Stimulated activated CD8-positive, alpha-beta memory T cell treated with anti-CD3 and anti-CD28 coated beads, Interleukin-4, amount 100 ng/mL, for 24 hours (primary cell): ENCODE data around the gene DDX20.

Experiments used
- DNase-seq: peaks from one replicate; pipeline ENCODE4 v3.0.0-alpha.2; 2020; ENCODE audit warnings: low read depth

Gene DDX20

DNA sequence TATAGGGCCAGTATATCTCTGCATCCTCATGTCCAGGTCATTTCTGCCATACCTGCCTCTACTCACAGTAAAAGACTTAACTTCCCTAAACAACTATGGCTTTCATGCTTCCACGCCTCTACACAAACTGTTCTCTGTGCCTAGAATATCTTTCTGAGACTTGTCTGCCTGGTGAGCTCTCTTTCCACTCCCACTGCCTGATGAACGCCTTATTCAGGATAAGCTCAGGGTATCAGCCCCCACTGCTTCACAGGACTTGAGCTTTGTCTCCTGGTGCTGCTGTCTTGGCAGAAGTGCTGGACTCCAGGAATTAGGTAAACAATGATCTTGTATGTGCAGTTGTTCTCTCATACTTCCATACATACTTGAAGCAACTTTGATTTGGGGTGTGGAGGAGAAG, 4.8 kb upstream of the DDX20 start:
- DNase-seq = no peak

DNA sequence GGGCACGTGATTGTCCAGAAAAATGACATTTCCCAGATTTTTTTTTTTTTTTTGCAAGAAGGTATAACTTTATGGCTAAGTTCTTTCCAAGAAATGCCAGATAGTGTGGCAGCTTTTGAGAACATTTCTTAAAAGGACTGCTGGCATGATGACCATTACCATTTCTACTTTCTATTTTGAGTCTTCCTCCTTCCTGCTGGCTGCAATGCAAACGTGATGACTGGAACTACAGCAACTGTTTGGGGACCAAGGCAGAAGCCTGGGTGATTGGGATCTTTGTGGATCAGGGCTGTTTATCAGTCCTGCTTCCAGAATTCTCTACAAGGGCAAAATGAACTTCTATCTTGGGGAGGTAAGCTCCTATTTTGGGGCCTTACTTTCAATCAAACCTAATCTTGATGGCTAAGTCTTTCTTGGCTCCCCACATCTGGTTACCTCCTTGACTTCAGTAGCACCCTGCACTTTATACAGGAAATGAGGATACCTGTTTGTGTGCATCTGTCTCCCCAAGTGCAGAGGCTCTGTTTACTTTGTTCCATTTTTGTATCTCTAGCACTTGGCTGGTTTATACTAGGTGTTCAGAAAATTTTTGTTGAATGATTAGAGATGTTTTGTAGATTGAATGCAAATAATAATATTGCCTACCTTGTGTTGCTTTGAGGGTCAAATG, 3.7 kb upstream of the DDX20 start:
- no peak for DNase-seq

- DNase-seq = peak; percentile 7
Measured at GRCh38 chr1:111754984-111755330, 744 bp upstream of the DDX20 start.

GRCh38 chr1:111756124-111756513, 418 bp downstream of the DDX20 start:
- no peak for DNase-seq

- no peak for DNase-seq
Measured at GRCh38 chr1:111758373-111758772, 2.7 kb downstream of the DDX20 start.

GRCh38 chr1:111761717-111762116, 6.0 kb downstream of the DDX20 start:
- DNase-seq = no peak

DNA sequence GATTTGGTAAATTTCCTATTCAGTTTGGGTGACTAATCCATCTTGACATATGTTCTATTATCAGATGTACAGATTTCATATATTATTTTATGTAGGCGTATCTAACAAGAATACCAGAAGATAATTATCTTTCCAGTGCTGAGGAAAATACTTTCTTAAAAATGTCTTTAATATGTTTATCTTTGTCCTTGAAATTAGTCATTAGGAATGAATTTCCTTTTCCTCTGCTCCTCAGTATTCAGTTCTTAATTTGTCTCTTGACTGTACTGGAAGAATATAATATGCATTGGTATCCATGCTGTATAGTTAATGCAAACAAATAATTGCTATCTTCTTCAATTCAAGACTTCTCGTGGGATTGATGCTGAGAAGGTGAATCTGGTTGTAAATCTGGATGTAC, 6.6 kb downstream of the DDX20 start:
- DNase-seq = no peak

GRCh38 chr1:111768023-111768422, 12.3 kb downstream of the DDX20 start:
- DNase-seq = no peak

GRCh38 chr1:111768625-111769024, 12.9 kb downstream of the DDX20 start:
- DNase-seq = no peak

- peak; percentile 11 for DNase-seq
Measured at GRCh38 chr1:111769517-111770146, 13.9 kb downstream of the DDX20 start.

- DNase-seq = no peak
Measured at GRCh38 chr1:111770916-111771315, 15.2 kb downstream of the DDX20 start.

- DNase-seq = no peak
Measured at GRCh38 chr1:111775966-111776365, 20.3 kb downstream of the DDX20 start.

GRCh38 chr1:111776391-111776790, 20.7 kb downstream of the DDX20 start:
- DNase-seq = no peak

DNA sequence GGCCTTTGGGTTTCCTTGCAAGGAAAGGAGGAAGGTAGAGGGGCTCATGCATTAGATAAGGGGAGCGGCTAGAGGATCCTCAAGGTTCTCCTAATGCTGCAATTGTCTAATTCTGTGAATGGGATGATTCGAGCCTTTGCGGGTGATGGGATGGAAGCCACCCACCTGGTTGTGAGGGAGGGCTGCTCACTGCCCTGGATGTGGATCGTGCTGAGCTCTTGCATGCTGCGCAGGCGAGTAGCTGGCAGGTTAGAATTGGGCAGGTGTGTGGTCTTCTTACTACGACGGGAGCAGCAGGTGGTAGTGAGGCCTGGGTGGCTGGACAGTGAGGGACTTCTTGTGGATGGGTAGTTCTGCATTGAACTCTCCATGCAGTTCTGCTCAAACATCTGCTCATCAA, 21.2 kb downstream of the DDX20 start:
- no peak for DNase-seq

- DNase-seq = no peak
Measured at GRCh38 chr1:111777301-111777700, 21.6 kb downstream of the DDX20 start.

- DNase-seq = no peak
Measured at GRCh38 chr1:111778066-111778465, 22.4 kb downstream of the DDX20 start.

GRCh38 chr1:111778541-111779051, 22.9 kb downstream of the DDX20 start:
- DNase-seq = no peak

GRCh38 chr1:111779546-111779945, 23.8 kb downstream of the DDX20 start:
- no peak for DNase-seq

DNA sequence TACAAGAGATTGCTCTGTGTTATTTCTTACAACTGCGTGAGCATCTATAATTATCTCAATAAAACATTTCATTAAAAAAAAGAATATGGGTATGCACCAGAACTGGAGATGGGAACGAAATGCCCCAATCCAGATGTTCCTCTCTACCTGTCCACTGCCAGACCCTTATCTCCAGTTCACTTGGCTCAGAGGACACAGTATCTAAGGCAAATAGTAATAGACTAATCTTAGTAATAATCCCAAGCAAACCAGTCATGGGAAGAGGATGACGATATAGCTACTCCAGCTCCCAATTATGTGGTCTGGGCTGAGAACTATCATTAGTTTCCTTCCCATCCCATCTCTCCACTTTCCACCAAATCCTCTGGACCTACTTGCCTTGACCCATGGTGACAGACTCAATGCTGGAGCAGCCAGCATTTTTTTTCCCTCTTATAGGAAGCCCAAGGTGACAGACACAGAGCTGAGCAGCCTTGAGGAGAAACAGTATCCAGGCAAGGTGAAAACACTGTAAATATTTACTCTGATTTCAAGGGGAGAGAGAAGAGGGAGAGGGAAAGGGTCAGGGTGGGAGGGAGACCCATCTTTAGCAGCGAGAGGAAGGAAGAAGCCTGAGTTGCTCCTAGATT, 28.7 kb downstream of the DDX20 start:
- DNase-seq = no peak

DNA sequence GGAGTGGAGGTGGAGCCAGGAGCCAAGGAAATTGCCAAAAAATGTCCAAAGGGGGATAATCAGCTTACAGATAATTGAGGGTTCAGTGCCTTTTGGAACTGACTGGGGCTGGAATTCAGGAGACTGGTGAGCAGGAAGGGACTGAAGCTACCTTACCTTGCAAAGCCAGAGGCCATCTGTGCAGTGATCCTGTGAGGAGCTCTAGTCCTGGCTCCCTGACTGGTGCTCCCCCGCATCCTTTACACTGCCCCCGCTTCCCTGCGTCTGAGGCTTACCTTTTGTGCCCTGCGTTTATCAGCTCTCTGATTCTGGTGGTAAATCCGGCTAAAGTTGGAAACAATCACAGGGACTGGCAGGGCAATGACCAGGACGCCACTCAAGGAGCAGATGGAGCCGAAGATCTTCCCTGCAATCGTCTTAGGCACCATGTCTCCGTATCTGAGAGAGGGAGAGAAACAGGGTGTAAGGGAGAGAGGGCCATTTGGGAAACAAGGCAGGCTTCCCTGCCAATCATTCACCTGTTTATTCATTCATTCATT, 31.0 kb downstream of the DDX20 start:
- DNase-seq = no peak

GRCh38 chr1:111789142-111789541, 33.4 kb downstream of the DDX20 start:
- no peak for DNase-seq

DNA sequence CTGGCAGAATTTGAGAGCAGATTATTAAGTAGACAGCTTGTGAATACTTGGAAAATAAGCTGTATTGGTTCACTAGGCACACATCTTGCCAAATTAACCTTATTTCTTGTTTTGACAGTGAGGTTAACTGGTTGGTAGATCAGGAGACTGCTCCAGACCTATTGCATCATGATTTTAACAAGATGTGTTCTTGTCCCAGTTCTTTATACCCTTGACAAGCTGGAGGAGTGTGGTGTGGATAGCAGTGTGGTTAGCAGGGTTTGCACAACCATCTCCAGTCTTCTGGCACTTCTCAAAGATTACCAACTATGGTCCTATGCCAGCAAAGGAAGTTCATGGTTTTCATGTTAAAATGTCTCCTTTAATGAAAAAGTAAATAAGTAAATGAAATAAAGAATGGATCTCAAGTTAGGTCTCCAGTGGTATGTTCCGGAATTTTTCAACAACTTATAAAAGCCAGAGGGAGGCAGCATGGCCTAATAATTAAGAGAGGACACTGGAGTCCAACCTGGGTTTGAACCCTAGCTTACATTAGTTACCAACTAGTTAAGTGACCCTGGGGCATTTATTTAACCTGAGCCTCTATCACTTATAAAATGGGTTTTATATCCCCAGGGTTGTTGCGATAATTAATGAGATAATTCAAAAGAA, 34.1 kb downstream of the DDX20 start:
- no peak for DNase-seq

GRCh38 chr1:111791776-111792175, 36.1 kb downstream of the DDX20 start:
- DNase-seq = no peak
